Measurements from ENCODE around the gene TNRC6C. TPM values are rescaled to one million over a fixed set of nuclear protein-coding genes. Genes with fewer than 3 reads are reported as not detected.

The TNRC6C gene
- total RNA-seq, 3 donors from 2014 or later (not counting 1 experiment from before 2014, with no cell fraction given), result 74.3 to 100 (median 76.3) TPM

- Histone ChIP-seq H3K4me1 (ENCODE audit: control insufficient read depth, insufficient read depth, low read length) (no peaks in the 10 kb centered on the region), H3K27ac (ENCODE audit: low read length) (no peak overlapping the region), H3K9me3 (ENCODE audit: control insufficient read depth, insufficient read depth, low read length) (no peaks in the 10 kb centered on the region), H3K27me3 (ENCODE audit: control insufficient read depth, insufficient read depth, low read length) (no peaks in the 10 kb centered on the region), H3K4me3 (ENCODE audit: low read length) (no peak overlapping the region), H3K36me3 (ENCODE audit: control insufficient read depth, insufficient read depth, low read length) (no peaks in the 10 kb centered on the region)
- no peak for ATAC-seq
- TF ChIP-seq CTCF (IDR thresholded peaks at IDR 0.05), result no peak
- H3K36me3 Mint-ChIP-seq, result no peaks in the 10 kb centered on the region
- no peaks in the 10 kb centered on the region for H3K27me3 Mint-ChIP-seq (ENCODE audit: low read depth in 2 of 2)
- H3K27ac Mint-ChIP-seq, result no peak overlapping the region
- no peak overlapping the region for H3K4me3 Mint-ChIP-seq
- H3K9me3 Mint-ChIP-seq, result no peaks in the 10 kb centered on the region
- DNase-seq, result no peak
- 97% methylated on average over 7 of the region's 7 CpGs for WGBS (ENCODE audit: insufficient coverage)
- intact Hi-C loops (cut with micrococcal nuclease), result no loop called here
- H3K4me1 Mint-ChIP-seq, result no peaks in the 10 kb centered on the region
Measured at GRCh38 chr17:77941004-77941403, 17.5 kb upstream of the TNRC6C start.

- no peaks in the 10 kb centered on the region for H3K36me3 Mint-ChIP-seq
- Histone ChIP-seq H3K9me3 (ENCODE audit: control insufficient read depth, insufficient read depth, low read length) (no peaks in the 10 kb centered on the region), H3K27ac (ENCODE audit: low read length) (no peak overlapping the region), H3K36me3 (ENCODE audit: control insufficient read depth, insufficient read depth, low read length) (no peaks in the 10 kb centered on the region), H3K4me3 (ENCODE audit: low read length) (no peak overlapping the region), H3K27me3 (ENCODE audit: control insufficient read depth, insufficient read depth, low read length) (no peaks in the 10 kb centered on the region), H3K4me1 (ENCODE audit: control insufficient read depth, insufficient read depth, low read length) (no peaks in the 10 kb centered on the region)
- H3K4me3 Mint-ChIP-seq, result no peak overlapping the region
- DNase-seq, result no peak
- H3K4me1 Mint-ChIP-seq, result no peaks in the 10 kb centered on the region
- ATAC-seq, result no peak
- 92% methylated on average over 11 of the region's 11 CpGs for WGBS (ENCODE audit: insufficient coverage)
- no peaks in the 10 kb centered on the region for H3K9me3 Mint-ChIP-seq
- H3K27ac Mint-ChIP-seq, result no peak overlapping the region
- intact Hi-C loops (cut with micrococcal nuclease), result no loop called here
- H3K27me3 Mint-ChIP-seq (ENCODE audit: low read depth in 2 of 2), result peaks cover 0 to 2% of the 10 kb centered on the region in 2 donors
- TF ChIP-seq CTCF (IDR thresholded peaks at IDR 0.05), result no peak
Measured at GRCh38 chr17:77942112-77942988, 16.2 kb upstream of the TNRC6C start.

- DNase-seq (no peak), ATAC-seq (no peak)
- H3K27ac Mint-ChIP-seq, result no peak overlapping the region
- no peaks in the 10 kb centered on the region for H3K36me3 ChIP-seq (ENCODE audit: control insufficient read depth, insufficient read depth, low read length)
- H3K4me1 ChIP-seq (ENCODE audit: control insufficient read depth, insufficient read depth, low read length), result no peaks in the 10 kb centered on the region
- peaks cover 7 to 9% of the 10 kb centered on the region in 2 donors for H3K27me3 Mint-ChIP-seq (ENCODE audit: low read depth in 2 of 2)
- no peaks in the 10 kb centered on the region for H3K27me3 ChIP-seq (ENCODE audit: control insufficient read depth, insufficient read depth, low read length)
- no peak overlapping the region for H3K27ac ChIP-seq (ENCODE audit: low read length)
- no peak overlapping the region for H3K4me3 ChIP-seq (ENCODE audit: low read length)
- no peaks in the 10 kb centered on the region for H3K9me3 ChIP-seq (ENCODE audit: control insufficient read depth, insufficient read depth, low read length)
- H3K9me3 Mint-ChIP-seq, result peaks cover 0 to 4% of the 10 kb centered on the region in 2 donors
- H3K36me3 Mint-ChIP-seq, result no peaks in the 10 kb centered on the region
- no peak overlapping the region for H3K4me3 Mint-ChIP-seq
- no peaks in the 10 kb centered on the region for H3K4me1 Mint-ChIP-seq
- intact Hi-C loops (cut with micrococcal nuclease), result no loop called here
- 62% methylated on average over 2 of the region's 5 CpGs for WGBS (ENCODE audit: insufficient coverage)
- TF ChIP-seq CTCF (IDR thresholded peaks at IDR 0.05), result no peak
Measured at GRCh38 chr17:77943971-77944370, 14.5 kb upstream of the TNRC6C start.
